Liver (tissue), 3 donors: ENCODE measurements around the gene GATA2.

Source experiments
- EGR1 ChIP-seq, 2 donors: IDR thresholded peaks; 2 replicates each; pipeline ENCODE4 v1.6.1; 2016 to 2018; ENCODE audit warnings: antibody characterized with exemption in 2 of 2, low read depth in 2 of 2
- TF ChIP-seq, protein P1 (sequence below): fragments of 150-350 bp; IDR thresholded peaks from 2 replicates; pipeline ENCODE4 v1.5.1; 2017; ENCODE audit warnings: improper control_type of control experiment, low read depth, low read length; ENCODE audit not compliant: missing input control
- donor health status: healthy.
- donor health status: healthy.

DNA sequence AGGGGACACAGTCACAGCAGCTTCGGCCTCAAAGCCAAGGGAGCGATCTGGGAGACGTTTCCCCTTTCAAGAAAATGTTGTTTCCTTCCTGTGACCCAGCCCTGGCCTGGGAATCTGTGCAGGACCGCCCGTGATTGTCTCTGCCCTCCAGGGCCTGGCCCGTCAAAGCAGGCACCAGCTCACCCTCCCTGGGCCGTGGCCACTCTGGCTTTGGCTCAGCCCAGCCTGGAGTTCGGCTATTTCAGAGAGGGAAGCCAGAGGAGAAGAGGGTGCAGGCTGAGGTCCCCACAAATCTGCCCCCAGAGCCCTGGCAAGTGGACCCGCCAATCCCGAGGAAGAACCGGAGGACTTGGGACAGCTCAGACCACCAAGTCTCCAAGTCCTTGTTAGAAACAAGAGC is 12.7 kb downstream of the GATA2 start:
- TF ChIP-seq, protein P1, sequence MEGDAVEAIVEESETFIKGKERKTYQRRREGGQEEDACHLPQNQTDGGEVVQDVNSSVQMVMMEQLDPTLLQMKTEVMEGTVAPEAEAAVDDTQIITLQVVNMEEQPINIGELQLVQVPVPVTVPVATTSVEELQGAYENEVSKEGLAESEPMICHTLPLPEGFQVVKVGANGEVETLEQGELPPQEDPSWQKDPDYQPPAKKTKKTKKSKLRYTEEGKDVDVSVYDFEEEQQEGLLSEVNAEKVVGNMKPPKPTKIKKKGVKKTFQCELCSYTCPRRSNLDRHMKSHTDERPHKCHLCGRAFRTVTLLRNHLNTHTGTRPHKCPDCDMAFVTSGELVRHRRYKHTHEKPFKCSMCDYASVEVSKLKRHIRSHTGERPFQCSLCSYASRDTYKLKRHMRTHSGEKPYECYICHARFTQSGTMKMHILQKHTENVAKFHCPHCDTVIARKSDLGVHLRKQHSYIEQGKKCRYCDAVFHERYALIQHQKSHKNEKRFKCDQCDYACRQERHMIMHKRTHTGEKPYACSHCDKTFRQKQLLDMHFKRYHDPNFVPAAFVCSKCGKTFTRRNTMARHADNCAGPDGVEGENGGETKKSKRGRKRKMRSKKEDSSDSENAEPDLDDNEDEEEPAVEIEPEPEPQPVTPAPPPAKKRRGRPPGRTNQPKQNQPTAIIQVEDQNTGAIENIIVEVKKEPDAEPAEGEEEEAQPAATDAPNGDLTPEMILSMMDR: no peak
- TF ChIP-seq EGR1 (IDR thresholded peaks at IDR 0.05; ENCODE audit: low read depth in 2 of 2): no peak
